ENCODE results near the gene SEMA6A.

Gene SEMA6A

DNA sequence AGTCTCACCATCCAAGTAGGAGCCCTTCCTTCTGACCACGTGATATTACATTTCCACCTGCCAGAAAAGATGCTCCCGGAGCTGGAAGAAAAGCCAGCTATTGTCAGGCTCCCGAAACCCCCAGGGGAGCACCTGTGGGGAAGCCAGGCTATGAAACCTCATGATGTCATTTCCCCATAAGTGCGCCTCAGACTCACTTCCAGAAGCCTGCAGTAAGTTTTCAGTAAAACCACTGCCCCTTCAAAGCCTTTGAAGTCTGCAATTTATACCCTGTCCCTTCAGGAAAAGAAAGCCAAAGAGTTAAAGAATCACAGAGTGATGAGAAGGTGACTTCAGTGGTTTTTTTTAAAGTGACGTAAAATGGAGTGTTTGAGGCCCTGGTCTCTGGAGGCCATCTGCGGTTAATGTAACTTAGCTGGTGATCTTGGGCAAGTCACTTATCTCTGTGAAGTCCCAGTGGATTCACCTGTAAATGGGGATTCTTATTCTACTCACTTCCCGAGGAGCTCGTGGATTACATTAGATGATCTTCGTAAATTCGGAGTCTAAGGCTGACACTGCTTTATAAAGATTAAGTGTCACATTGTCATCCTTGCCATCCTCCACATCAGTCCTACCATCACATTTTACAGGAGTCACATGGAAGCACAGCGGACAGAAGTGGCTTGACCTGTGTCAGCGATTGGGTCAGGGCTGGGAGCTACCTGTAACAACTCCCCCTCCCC lies 2.6 kb upstream of the SEMA6A start:
- peak; percentile 12 for DNase-seq (ENCODE audit: low spot score)

DNA sequence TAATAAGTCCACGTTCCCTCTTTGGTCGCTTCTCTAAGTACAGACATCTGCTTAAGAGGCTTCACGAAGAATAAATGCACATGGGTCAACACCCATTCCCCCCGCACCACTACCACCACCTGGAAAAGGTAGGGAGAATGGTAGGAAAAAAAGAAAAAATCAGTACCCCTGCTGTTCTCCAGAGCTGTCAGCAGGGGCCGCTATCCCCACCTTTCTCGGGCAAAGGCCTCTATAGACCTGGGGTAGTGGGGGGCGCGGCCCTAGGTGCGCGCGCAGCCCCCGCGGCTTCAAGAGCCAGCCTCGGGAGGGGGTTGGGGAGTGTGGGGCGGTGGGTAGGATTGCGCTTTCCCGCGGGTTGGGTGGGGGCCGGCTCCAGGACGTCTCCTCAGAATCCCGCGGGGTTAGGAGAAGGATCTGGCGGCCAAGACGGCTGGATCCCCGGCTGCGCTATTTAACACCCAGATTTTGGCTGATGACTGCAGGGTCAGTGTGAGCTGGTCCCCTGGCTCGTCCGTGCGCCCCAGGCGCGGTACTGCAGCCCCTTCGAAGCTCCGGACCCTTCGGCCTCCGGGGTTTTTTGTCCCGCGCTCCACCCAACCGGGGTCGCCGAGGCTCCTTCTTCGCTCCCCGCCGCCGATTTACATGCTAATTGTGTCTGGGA lies 1.6 kb upstream of the SEMA6A start:
- DNase-seq (ENCODE audit: low spot score) = peak; percentile 88

DNA sequence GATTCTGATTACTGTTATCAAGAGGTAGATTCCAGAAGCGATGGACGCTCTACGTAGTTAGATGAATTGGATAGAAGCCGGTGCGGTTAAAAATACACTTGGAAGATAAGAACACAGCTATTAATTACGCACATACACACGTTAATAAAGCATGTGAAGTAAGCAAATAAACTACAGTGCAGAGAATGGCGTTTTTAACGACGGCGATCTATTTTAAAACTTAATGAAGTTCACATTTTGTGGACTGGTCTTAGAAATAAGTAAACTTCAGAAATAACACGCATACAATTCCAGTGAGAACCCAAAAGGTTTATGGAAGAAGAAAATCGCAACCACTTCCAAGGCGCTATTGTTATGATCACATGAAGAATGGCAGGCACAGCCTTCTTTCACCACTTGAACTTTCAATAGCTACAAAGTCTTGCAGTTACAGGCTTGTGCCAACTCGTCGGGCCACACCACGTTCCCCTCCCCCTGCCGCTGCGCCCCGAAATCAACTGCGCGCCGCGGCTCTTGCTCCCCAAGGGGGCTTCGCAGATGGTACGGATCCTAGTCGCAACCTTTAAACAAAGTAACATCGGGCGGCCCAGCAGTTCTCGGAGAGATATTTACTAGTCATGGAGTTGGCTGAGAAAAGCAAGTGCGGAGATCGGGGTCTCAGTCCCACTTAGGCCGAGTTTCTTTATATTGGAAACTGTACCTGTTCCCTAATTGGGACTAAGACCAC lies 866 bp upstream of the SEMA6A start:
- no peak for DNase-seq (ENCODE audit: low spot score)

DNA sequence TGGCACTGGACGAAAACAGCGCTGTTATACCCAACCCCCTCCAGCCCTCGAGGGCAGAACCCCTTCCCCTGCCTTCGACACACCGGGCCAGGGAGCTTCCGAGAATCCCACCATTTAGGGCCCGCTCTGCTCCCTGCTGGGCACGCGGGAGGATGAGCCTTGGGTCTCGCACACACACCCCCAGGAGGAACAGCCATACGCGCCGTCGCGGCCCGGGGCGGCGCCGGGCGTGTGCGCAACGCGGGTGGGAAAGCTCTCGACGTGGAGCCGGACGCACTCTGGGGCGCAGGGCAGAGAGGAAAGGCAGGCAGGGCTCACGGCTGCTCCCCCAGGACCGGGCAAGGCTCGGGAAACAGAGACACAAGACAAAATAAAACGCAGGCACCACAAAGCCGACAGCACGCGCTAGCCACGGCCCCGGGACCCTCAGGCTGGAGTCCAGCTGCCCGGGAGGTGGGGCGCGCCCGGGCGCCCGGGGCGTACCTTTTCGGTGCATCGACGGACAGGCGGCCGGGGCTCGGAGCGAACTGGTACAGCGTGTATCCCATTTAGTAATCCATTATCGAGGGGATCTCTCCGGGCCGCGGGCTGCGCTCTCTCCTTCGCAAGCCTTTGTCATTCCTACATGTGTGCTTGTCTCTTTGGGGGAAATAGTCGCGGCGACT lies 789 bp downstream of the SEMA6A start:
- DNase-seq (ENCODE audit: low spot score) = peak; percentile 54

DNA sequence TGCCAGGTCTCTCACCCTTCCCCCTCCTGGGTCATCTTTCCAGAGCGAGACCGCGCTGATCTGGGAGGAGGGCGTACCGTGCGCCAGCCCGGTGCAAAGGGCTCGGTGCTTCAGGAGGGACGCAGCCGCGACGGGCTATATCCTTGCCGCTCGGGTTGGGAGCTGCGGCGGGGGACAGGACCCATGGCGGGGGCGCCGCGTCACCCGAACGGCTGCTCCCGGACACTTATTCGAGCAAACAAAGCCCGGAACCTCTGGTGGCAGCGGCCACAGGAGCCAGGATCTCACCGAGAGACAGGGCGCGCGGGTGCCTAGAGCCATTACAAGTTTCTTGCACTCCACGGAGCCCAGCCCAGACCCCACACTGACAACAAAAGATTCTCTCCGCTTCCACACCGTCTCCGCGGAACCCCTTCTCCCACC lies 1.3 kb downstream of the SEMA6A start:
- peak; percentile 58 for DNase-seq (ENCODE audit: low spot score)

DNA sequence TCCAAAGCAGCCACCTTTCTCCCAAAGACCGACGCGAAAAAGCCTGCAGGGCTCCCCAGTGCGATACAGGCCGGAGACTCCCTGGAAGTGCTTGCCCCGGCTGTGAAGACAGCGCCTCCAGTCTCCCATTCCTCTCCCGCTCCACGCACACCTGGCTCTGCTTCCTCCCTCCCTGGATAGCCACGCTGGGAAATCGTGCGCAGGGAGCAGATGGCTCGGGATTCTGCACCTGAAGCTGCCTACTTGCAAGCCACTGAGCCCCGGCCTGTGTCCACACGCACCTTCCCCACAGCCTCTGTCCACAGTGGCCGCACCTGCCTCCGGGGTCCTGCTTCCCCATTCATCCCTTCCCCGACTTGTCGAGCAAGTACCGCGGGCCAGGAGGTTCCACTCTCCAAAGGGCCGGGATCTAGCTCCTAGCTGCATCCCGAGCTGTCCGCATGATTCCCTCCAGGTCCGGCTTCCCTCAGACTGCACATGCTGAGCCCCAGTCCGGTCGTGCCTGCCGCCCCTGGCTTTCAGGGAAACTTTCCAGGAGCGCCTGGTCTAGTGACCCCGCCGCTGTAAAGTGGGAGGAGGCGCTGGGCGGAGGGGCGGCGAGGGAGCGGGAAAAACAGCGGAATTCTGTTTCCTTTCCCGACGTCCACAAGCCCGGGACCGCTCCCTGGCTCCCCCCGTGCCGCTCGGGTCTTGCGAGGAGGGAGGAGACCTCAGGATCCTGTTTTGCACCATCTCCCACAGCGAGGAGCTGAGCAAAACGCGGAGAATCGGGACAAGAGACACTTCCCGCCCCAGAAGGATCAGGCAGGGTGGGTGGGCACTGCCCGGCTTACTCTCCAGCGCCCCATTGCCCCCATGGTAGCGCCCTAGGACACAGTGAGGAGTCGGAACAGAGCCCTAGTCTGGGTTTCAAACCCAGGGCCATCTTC lies 2.0 kb downstream of the SEMA6A start:
- peak; percentile 71 for DNase-seq (ENCODE audit: low spot score)

DNA sequence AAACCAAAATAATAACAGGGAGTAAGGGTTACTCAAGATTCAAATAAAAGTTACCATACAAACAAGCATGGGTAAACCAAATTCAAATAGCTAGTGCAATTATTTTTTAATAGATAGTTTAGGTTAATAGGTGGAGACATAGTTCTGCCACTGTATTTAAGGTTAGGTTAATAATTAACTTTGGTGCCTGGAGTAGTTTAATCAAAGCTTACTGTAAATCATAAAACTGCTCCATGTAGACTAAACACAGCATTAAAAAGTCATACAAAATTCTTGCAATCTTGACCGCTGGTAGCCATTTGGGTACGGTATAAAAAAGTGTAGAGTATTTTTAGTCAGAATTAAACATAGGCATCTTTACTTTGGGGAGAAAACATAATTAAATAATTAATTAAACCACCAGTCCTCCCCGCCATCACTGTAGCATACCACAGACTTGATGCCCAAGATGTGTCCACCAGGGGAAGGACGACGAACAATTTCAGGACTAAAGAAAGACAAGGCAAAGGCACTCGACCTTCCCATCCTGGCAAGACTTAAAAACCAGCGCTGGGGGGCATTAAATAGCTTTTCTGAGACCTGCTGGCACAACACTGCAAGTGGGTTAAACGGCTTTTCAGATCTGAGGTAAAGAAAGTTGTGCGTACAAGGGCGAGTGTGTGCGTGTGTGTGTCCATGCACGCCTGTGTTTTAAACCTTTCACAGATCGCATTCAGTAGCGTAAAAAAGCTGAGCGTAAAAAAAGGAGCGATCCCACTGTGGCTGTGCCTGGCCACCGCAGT lies 2.9 kb downstream of the SEMA6A start:
- peak; percentile 69 for DNase-seq (ENCODE audit: low spot score)

DNA sequence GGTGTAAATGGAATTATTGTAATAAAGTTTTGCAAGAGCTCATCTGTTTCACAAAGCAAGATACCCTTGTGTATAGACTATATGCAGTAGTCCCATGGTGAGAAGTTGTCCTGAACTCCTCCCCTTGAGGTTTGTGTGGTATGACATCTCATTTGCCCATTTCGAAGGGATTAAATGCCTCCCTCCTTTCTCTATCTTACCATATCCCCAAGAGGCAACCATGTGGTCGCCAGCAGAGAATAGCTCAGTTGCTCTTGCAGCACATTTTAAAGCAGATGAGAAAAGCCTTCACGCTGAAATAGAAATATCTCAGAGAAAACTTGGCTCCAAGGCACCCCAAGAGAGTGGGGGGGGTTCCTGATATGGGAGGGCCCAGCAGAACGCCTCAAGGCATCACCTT lies 4.6 kb downstream of the SEMA6A start:
- no peak for DNase-seq (ENCODE audit: low spot score)

DNA sequence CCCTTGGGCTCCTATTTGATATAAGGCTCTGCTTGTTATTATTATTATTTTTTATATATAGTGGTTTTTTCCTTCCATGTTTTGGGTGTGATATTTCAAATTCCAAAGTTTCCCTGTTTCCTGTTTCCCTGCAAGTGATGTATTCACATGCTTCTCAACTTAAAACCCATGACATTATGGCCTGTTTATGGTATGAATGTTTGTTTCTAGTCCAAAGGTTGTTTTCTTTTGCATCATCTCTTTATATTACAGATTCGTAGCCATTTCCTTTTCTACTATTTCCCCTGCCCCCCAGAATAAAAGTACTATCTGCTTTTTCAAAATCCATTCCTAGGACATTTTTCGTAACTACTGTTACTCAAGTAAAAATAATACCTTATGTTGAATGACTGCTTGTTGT lies 7.5 kb downstream of the SEMA6A start:
- no peak for DNase-seq (ENCODE audit: low spot score)

DNA sequence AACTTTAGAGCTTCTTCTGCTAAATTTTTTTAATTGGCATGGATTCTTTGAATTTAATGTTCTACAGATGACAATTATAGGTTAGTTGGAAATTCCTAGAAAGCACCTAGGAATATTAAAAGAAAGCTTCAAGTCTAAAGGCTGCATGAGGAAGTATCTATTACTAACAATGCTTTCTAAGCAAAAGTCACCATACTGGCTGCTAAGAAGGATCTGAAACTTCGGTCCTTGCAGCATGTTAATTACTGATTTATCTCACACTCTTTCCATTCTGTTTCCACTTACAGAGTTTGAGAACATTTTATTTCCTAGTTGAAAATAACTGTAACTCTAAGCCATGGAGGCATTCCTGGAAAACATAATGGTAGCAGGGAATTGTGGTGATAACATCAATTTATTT lies 8.4 kb downstream of the SEMA6A start:
- DNase-seq (ENCODE audit: low spot score) = no peak

DNA sequence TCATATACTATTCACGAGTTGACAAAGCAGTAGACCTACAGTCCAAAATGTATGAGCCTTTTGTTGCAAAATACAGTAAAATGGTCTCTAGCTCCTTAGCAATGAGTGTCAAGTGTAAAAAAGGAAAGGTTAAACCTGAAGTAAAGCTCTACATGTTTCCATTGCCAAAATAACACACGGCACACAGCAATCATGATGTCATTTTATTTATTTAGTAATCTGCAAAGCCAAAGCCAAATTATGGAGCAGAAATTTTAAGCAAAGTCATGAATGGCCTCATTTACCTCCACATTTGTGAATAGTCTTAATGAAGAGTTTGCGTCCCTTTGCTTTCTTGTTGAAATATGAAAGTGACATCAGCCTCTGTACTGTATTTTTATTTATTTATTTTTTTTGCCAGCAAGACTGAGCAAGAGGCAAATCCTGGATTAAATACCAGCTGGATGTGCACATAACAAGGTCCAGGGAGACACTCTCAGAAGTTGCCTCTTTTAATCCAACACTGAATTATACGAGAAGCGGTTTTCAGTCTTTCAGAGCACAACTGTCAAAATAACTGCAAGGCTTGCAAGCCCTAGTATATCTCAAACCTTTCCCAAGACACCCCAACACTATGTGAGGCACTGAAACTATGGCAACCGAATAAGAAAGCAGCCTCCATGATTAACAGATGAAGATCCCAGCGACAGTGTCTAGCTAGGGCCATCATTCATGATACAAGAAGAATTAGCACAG lies 9.7 kb downstream of the SEMA6A start:
- no peak for DNase-seq (ENCODE audit: low spot score)

DNA sequence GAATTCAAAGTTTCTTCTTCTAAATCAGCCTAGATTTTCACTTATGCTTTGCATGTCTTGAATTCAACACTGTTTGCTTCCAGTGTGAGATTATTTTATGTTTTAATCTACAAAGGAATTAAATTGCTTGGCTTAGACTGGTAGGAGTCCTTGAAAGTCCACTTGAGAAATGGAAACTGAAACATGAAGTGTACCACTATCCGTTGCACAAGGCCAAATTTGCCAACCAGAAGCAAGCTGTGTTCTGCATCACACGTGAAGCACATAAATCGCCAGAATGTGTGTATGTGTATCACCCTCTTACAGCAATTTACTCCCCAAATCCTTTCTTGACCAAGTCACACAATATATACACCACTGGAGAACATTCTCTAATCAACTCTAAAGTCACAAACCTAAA lies 10.3 kb downstream of the SEMA6A start:
- DNase-seq (ENCODE audit: low spot score) = no peak

DNA sequence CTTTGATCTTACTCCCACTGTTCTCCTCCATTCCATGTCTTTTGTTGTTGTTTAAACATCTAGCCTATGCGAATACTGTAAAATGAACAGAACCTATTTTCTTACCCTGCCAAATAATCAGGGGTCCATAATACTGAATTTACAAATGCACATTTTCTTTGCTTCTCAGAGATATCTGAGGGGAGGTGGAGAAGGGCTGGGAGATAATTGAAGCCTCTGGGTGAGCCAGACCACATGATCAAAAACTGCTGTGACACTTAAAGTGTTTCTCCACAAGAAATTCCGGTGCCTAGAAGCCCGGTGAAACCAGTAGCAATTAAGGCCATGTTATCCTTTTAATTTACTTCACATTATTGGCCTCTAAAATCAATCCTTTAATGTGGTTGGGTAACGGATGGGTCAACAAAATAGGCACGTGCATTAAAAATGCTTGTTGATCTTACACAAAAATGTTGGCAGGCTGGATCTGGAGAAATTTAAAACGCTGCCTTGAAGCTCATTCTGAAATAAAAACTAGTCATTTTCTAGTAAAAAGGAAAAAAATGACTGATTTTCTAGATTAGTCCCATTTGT lies 10.8 kb downstream of the SEMA6A start:
- DNase-seq (ENCODE audit: low spot score) = no peak

DNA sequence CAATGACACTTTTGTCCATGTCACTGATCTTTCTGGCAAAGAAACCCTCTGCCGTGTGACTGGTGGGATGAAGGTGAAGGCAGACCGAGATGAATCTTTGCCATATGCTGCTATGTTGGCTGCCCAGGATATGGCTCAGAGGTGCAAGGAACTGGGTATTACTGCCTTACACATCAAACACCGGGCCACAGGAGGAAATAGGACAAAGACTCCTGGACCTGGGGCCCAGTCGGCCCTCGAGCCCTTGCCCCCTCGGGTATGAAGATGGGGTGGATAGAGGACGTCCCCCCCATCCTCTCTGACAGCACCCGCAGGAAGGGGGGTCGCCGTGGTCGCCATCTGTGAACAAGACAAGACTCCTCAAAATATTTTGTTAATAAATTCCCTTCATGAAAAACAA lies 12.0 kb downstream of the SEMA6A start:
- no peak for DNase-seq (ENCODE audit: low spot score)

DNA sequence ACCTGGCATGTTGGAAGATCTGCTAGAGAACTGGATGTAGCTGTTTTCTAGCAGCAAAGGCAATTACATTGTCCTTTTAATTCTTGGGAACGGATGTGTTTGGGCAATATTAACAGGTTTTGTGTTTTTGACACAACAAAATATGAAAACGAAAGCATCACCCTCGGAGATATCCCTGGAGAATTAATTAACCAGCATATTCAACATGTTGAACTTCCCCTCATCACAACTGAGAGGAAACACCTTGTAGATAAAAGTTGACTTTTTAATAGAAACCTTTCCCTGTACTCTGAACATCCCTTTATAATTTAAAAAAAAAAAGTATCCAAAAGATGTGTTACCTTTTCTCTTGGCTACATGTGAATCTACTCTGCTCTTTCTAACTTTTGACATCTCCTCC lies 13.0 kb downstream of the SEMA6A start:
- DNase-seq (ENCODE audit: low spot score) = no peak

DNA sequence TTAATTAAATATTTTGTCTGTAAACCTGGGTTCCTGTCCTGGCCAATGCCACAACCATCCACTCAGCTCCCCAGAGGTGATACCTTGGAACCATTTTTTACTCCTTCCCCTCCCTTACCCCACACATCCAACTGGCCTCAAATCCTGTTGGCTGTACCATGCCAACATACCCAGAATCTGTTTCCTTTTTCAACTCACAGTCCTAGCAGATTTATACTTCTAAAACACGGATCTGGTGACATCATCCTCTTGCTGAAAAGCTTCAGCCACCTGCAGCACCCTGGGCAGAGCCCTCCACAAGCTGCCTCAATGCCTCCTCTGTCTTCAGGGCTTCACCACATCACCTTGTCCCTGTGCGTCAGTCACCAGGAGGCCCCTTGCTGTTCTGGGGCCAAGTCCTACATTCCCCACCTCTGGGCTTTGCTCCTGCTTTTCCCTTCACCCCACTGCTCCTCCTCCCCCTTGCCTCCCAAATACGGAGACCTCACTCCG lies 14.9 kb downstream of the SEMA6A start:
- no peak for DNase-seq (ENCODE audit: low spot score)

DNA sequence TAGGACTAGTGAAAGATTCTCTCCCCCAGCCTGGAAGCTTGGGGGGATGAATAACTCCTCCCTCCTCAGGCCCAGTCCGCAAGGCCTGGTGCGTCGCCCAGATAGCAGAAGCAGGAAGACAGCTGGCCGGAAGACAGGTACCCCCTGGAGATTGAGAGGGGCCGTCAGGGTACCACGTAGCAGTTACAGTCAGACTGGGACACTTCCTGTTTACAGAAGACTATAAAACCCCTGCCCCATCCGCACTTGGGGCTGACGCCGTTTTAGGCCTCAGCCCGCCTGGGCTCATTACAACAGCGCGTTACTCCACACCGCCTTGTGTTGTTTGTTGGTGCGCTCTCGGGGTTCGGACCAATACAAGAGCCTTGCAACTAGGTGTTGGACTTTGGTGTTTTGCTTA lies 15.4 kb downstream of the SEMA6A start:
- DNase-seq (ENCODE audit: low spot score) = no peak

DNA sequence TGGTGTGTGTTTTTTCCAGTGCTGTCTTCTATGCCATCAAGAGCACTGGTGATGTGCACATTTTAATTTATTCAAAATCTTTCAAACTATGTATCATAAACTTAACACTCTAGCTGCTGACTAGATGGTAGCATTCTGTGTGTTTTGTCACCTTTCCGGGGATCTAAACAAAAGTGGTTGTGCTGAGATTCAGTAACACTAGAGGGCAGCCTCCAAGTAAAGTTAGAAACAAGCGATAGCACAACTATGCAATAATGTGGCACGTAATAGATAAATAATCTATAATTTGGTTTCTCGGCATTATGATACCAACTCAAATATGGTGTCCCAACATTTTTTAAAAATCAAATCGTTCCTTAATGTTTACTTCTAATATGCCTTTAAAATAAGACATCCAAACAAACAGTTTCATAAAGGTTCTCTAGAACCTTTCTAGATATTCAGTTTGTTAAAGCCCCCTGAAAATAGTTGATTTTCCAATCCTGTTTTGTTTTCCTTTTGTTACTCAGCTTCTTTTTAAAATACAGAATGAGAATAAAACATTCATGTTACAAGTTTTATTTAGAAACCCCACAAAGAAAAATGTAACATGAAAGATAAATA lies 16.9 kb downstream of the SEMA6A start:
- peak; percentile 45 for DNase-seq (ENCODE audit: low spot score)

DNA sequence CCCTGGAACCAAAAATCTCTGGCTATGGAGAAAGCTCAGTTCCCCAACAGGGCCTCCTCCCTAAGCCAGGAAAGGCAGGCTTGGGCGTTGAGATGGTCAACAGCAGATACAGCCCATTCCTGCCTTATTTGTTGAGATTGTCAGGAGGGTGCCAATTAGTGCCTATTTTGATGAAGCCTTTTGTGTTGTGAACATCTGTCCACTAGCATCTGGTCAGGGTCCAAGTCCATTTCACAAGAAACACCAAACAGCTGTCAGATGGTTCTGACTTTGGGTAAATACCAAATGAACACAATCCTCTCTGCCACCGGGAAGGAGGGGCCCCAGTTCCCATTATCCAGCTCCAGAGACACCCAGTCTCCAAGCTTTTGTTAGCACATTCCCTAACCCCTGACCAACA lies 19.9 kb downstream of the SEMA6A start:
- DNase-seq (ENCODE audit: low spot score) = no peak

Data from kidney tubule cell (primary cell).